Endothelial cell (in vitro differentiated cells): ENCODE measurements around the gene SMC3. TPM values are rescaled to one million over a fixed set of nuclear protein-coding genes. Genes with fewer than 3 reads are reported as not detected.

ENCODE experiments used
- DNase-seq: peaks from one replicate; pipeline ENCODE4 v3.0.0; 2021; ENCODE audit warnings: low spot score
- H3K27ac Mint-ChIP-seq: one replicate; pipeline ENCODE4 v1.8.0; 2021; ENCODE audit warnings: mixed read lengths, inconsistent platforms; ENCODE audit not compliant: unreplicated experiment
- H3K27me3 Mint-ChIP-seq: one replicate; pipeline ENCODE4 v1.8.0; 2021; ENCODE audit warnings: mild to moderate bottlenecking, moderate library complexity, mixed read lengths, inconsistent platforms; ENCODE audit not compliant: unreplicated experiment
- H3K36me3 Mint-ChIP-seq: one replicate; pipeline ENCODE4 v1.8.0; 2021; ENCODE audit warnings: mild to moderate bottlenecking, low read depth, mixed read lengths, inconsistent platforms; ENCODE audit not compliant: unreplicated experiment
- H3K4me1 Mint-ChIP-seq: one replicate; pipeline ENCODE4 v1.8.0; 2021; ENCODE audit warnings: mild to moderate bottlenecking, mixed read lengths, inconsistent platforms; ENCODE audit not compliant: unreplicated experiment
- H3K4me3 Mint-ChIP-seq: one replicate; pipeline ENCODE4 v1.8.0; 2021; ENCODE audit warnings: mild to moderate bottlenecking, mixed read lengths, inconsistent platforms; ENCODE audit not compliant: unreplicated experiment
- H3K9me3 Mint-ChIP-seq: one replicate; pipeline ENCODE4 v1.8.0; 2021; ENCODE audit warnings: mixed read lengths, inconsistent platforms; ENCODE audit not compliant: unreplicated experiment
- total RNA-seq: library from RNA; stranded (reverse); fragmentation: NEBNext Ultra II Directional; extraction: Animal tissue kit (Norgen Biotek cat#: 25700); gene quantifications from one replicate; pipeline ENCODE4 v1.2.1, GENCODE V29; 2021; ENCODE audit not compliant: unreplicated experiment
- TF ChIP-seq, protein P1 (sequence below): fragments of 200-600 bp; sonication (generic); IDR thresholded peaks from one replicate; pipeline ENCODE4 v1.5.0; 2021; ENCODE audit warnings: antibody characterized with exemption; ENCODE audit not compliant: unreplicated experiment

The SMC3 gene
- total RNA-seq, 1 donor from 2014 or later = 36.2 TPM

DNA sequence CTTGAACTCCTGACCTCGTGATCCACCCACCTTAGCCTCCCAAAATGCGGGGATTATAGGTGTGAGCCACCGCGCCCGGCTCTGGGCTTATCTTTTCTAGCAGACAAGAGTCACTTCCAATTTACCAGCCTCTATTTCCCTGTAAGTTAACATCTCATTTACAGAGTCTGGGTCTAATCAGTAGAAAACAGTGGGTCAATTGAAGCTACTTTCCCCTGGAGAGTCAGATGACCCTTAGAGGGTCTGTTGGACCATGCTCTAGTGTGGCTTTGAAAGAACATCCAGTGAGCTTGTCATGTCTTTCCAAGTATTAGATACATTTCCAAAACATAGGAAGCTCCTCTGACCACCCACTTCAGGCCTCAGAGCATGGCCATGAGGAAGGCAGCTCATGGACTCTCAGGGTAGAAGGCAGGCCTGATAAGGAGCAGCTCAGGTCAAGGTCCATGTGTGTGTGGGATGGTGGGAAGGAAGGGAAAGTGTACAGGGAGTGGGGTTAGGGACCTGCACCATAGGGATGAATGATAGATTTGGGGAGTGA is 49.1 kb downstream of the SMC3 start:
- Mint-ChIP-seq H3K27ac (no peak overlapping the region), H3K36me3 (no peaks in the 10 kb centered on the region), H3K9me3 (no peaks in the 10 kb centered on the region), H3K4me3 (no peak overlapping the region), H3K27me3 (no peaks in the 10 kb centered on the region), H3K4me1 (no peaks in the 10 kb centered on the region)
- no peak for DNase-seq
- TF ChIP-seq, protein P1, sequence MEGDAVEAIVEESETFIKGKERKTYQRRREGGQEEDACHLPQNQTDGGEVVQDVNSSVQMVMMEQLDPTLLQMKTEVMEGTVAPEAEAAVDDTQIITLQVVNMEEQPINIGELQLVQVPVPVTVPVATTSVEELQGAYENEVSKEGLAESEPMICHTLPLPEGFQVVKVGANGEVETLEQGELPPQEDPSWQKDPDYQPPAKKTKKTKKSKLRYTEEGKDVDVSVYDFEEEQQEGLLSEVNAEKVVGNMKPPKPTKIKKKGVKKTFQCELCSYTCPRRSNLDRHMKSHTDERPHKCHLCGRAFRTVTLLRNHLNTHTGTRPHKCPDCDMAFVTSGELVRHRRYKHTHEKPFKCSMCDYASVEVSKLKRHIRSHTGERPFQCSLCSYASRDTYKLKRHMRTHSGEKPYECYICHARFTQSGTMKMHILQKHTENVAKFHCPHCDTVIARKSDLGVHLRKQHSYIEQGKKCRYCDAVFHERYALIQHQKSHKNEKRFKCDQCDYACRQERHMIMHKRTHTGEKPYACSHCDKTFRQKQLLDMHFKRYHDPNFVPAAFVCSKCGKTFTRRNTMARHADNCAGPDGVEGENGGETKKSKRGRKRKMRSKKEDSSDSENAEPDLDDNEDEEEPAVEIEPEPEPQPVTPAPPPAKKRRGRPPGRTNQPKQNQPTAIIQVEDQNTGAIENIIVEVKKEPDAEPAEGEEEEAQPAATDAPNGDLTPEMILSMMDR = no peak

DNA sequence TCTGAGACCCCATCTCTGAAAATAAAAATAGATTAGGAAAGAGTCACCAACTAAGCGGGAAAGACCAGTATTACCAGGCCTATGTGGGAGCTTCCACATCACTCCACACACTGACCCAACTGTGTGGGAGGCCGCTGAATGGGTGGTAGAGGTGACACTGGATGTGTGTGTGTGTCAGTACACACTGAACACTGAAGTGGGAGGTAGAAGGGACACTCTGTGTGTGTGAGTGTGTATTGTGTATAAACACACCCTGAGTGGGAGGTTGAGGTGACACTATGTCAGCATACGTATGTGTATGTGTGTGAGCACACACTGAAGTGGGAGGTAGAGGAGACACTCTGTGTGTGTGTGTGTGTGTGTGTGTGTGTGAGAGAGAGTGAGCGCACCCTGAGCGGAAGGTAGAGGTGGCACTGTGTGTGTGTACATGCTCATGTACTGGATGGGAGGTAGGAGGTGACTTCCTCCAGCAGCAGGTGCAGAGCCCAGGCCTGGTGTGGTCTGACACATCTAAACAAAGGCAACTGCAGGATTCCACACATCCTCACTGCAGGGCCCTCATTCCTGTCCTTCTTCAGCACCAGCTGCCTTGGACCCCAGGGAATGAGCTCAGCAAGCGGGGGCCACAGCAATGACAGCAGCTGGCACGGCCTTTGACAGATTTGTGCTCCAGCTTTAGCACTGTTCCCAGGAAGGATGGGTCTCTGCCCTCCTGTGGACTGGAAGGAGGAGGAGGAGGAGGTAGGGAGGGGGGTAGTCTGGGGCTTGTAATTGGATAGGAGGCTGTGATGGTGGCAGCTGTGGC is 50.1 kb downstream of the SMC3 start:
- Mint-ChIP-seq H3K4me3 (no peak overlapping the region), H3K36me3 (no peaks in the 10 kb centered on the region), H3K9me3 (no peaks in the 10 kb centered on the region), H3K4me1 (no peaks in the 10 kb centered on the region), H3K27ac (peak overlapping the region; percentile 2), H3K27me3 (no peaks in the 10 kb centered on the region)
- TF ChIP-seq, protein P1 = no peak
- no peak for DNase-seq

DNA sequence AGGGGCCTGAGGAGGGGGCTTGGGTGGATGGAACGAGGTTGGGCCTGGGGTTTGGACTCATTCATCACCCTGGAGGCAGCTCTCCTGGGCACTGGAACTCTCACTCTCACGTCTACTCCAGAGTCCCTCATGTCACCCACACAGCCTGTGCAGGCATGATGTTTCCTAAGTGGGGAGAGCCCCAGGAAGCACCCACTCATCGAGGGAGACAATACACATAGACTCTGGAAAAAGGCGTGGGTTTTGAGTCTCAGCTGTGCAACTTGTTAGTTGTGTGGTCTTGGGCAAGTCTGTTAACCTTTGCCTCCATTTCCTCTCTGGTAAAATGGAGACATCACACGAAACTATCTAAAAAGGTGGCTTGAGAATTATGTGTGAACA is 50.7 kb downstream of the SMC3 start:
- H3K27ac Mint-ChIP-seq = no peak overlapping the region
- H3K36me3 Mint-ChIP-seq = no peaks in the 10 kb centered on the region
- TF ChIP-seq, protein P1 = no peak
- no peaks in the 10 kb centered on the region for H3K27me3 Mint-ChIP-seq
- H3K4me1 Mint-ChIP-seq = no peaks in the 10 kb centered on the region
- no peak for DNase-seq
- no peaks in the 10 kb centered on the region for H3K9me3 Mint-ChIP-seq
- no peak overlapping the region for H3K4me3 Mint-ChIP-seq

DNA sequence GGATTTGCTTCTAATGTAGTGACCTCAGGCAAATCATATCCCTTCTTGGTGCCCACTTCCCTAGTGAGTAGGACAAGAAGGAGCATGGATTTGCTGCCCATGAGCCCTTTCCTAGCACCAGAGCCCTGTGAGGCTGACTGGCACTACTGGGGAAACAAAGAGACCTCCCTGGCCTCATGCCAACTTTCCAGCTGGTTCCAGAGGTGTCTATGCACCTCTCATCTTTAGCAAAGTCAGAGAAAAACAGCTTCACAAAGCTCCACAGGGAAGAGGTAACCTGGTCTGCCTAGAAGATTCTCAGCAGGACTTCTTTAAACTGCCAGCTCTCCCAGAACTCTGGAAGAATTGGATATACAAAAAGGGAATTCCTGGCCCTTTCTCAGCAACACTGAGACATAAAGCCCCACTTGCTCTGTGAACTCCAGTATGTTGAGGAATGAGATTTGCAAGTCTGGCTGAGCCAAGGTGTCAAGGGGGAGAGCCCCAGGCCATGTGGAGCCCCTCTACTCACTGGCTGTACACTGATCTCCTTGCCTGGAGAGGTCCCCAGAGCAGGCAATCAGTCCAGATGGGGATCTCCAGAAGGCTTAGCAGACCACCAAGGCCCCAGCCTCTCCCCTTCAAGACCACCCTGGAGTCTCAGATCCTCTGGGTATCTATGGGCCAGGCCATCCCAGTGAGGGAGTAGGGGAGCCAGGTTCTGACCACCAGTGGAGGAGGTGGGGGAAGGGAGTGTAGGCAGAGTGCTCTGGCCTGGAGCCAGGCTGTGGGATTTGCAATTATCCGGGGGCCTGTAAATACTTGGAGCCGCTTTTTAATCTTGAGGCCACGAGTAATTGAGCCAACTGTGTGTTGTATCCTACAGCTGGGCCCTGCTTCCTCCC is 52.3 kb downstream of the SMC3 start:
- no peaks in the 10 kb centered on the region for H3K9me3 Mint-ChIP-seq
- DNase-seq = no peak
- no peak overlapping the region for H3K27ac Mint-ChIP-seq
- no peaks in the 10 kb centered on the region for H3K27me3 Mint-ChIP-seq
- H3K4me1 Mint-ChIP-seq = no peaks in the 10 kb centered on the region
- TF ChIP-seq, protein P1 = no peak
- no peaks in the 10 kb centered on the region for H3K36me3 Mint-ChIP-seq
- no peak overlapping the region for H3K4me3 Mint-ChIP-seq
